Neural cell (in vitro differentiated cells): Measurements from ENCODE around the gene TMEM250. TPM values are rescaled to one million over a fixed set of nuclear protein-coding genes. Genes with fewer than 3 reads are reported as not detected.

Experiments used
- polyA plus RNA-seq: library from polyadenylated mRNA; depleted of rRNA; stranded (reverse); fragments of >200 nt; gene quantifications from 2 replicates; pipeline ENCODE4 v1.2.3, GENCODE V29; 2014

The TMEM250 gene
- polyA plus RNA-seq, 1 donor from 2014 or later = 15.0 TPM

Other genes with a start within 250 kb of the TMEM250 start
- gene CAMSAP1, start 211.3 kb downstream of the TMEM250 start, polyA plus RNA-seq = 58.5 and 88.2 TPM in 2 replicates
- 89.4 and 92.3 TPM in 2 replicates for gene UBAC1, start 157.5 kb downstream of the TMEM250 start, polyA plus RNA-seq
- 1.7 and 1.8 TPM in 2 replicates for gene NACC2, start 23.6 kb downstream of the TMEM250 start, polyA plus RNA-seq
- not detected in 2 replicates for gene LHX3, start 86.3 kb upstream of the TMEM250 start, polyA plus RNA-seq
- gene QSOX2, start 126.9 kb upstream of the TMEM250 start, polyA plus RNA-seq = 20.7 and 25.1 TPM in 2 replicates
- gene CCDC187, start 185.2 kb upstream of the TMEM250 start, polyA plus RNA-seq = not detected in 2 replicates
- gene GPSM1, start 208.7 kb upstream of the TMEM250 start, polyA plus RNA-seq = 117 and 148 TPM in 2 replicates
- 23.6 and 36.6 TPM in 2 replicates for gene DNLZ, start 244.9 kb upstream of the TMEM250 start, polyA plus RNA-seq